A673 (cell line): Measurements from ENCODE around the gene PAK1IP1.

ENCODE experiments used
- CTCF ChIP-seq: fragments of 300-800, 200-600 bp; sonication (generic); conservative IDR thresholded peaks from 2 replicates; pipeline ENCODE4 v1.5.1; 2017; ENCODE audit warnings: low read depth, mild to moderate bottlenecking, antibody characterized with exemption, low read length, moderate library complexity, mixed read lengths
- EZH2 ChIP-seq: fragments of 200-600 bp; sonication (generic); IDR thresholded peaks from 2 replicates; pipeline ENCODE4 v1.6.1; 2017; ENCODE audit warnings: borderline replicate concordance, low read depth, mild to moderate bottlenecking, mixed read lengths, antibody characterized with exemption, low read length; ENCODE audit not compliant: poor library complexity, severe bottlenecking

- no peak for TF ChIP-seq CTCF
- no peak for TF ChIP-seq EZH2
Measured at GRCh38 chr6:10736731-10737130, 42.0 kb downstream of the PAK1IP1 start.
